ENCODE data around the gene MAST3.

MAST3 gene

GRCh38 chr19:18128044-18128443 lies 30.5 kb downstream of the MAST3 start:
- TF ChIP-seq CTCF (IDR thresholded peaks at IDR 0.05; ENCODE audit: extremely low read depth, missing control alignments) = no peak
- DNase-seq (ENCODE audit: low spot score) = no peak

GRCh38 chr19:18128805-18129204 lies 31.2 kb downstream of the MAST3 start:
- DNase-seq (ENCODE audit: low spot score) = no peak
- TF ChIP-seq CTCF (IDR thresholded peaks at IDR 0.05; ENCODE audit: extremely low read depth, missing control alignments) = no peak

GRCh38 chr19:18130523-18131242 lies 33.1 kb downstream of the MAST3 start:
- DNase-seq (ENCODE audit: low spot score) = no peak

GRCh38 chr19:18131841-18132596 lies 34.4 kb downstream of the MAST3 start:
- no peak for DNase-seq (ENCODE audit: low spot score)

More at GRCh38 chr19:18130523-18131242, 33.1 kb downstream of the MAST3 start:
- no peak for TF ChIP-seq CTCF (IDR thresholded peaks at IDR 0.05; ENCODE audit: extremely low read depth, missing control alignments)

GRCh38 chr19:18135712-18136584 lies 38.4 kb downstream of the MAST3 start:
- no peak for TF ChIP-seq CTCF (IDR thresholded peaks at IDR 0.05; ENCODE audit: extremely low read depth, missing control alignments)
- DNase-seq (ENCODE audit: low spot score) = no peak

More at GRCh38 chr19:18131841-18132596, 34.4 kb downstream of the MAST3 start:
- TF ChIP-seq CTCF (IDR thresholded peaks at IDR 0.05; ENCODE audit: extremely low read depth, missing control alignments) = no peak

- no peak for TF ChIP-seq CTCF (IDR thresholded peaks at IDR 0.05; ENCODE audit: extremely low read depth, missing control alignments)
- DNase-seq (ENCODE audit: low spot score) = no peak
Measured at GRCh38 chr19:18137242-18137641, 39.7 kb downstream of the MAST3 start.
